ENCODE measurements around the gene PLPP2.

GRCh38 chr19:336067-336614 lies 44.9 kb upstream of the PLPP2 start:
- TF ChIP-seq, protein P1, sequence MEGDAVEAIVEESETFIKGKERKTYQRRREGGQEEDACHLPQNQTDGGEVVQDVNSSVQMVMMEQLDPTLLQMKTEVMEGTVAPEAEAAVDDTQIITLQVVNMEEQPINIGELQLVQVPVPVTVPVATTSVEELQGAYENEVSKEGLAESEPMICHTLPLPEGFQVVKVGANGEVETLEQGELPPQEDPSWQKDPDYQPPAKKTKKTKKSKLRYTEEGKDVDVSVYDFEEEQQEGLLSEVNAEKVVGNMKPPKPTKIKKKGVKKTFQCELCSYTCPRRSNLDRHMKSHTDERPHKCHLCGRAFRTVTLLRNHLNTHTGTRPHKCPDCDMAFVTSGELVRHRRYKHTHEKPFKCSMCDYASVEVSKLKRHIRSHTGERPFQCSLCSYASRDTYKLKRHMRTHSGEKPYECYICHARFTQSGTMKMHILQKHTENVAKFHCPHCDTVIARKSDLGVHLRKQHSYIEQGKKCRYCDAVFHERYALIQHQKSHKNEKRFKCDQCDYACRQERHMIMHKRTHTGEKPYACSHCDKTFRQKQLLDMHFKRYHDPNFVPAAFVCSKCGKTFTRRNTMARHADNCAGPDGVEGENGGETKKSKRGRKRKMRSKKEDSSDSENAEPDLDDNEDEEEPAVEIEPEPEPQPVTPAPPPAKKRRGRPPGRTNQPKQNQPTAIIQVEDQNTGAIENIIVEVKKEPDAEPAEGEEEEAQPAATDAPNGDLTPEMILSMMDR (IDR thresholded peaks at IDR 0.05; ENCODE audit: poor library complexity, severe bottlenecking), result no peak
- no peak for TF ChIP-seq POLR2AphosphoS5 (IDR thresholded peaks at IDR 0.05)
- no peak for TF ChIP-seq SMC3 (conservative IDR thresholded peaks at IDR 0.05; ENCODE audit: poor library complexity)
- TF ChIP-seq REST (IDR thresholded peaks at IDR 0.05; ENCODE audit: borderline replicate concordance), result no peak
- no peak for TF ChIP-seq EP300 (conservative IDR thresholded peaks at IDR 0.05; ENCODE audit: poor library complexity, severe bottlenecking)
- no peak for TF ChIP-seq EZH2 (IDR thresholded peaks at IDR 0.05; ENCODE audit: borderline replicate concordance, insufficient read depth, low read length, poor library complexity, severe bottlenecking)
- TF ChIP-seq RAD21 (conservative IDR thresholded peaks at IDR 0.05), result no peak
